Fibroblast of skin of back (primary cell): Measurements from ENCODE around the gene KHNYN.
"Not testable (repeated sequence)": the region's sequence is repeated elsewhere in the genome, so short reads cannot be mapped to it uniquely, and the experiment has no call there.

Source experiments
- DNase-seq: peaks from one replicate; pipeline ENCODE4 v3.0.0-alpha.2; 2013

The KHNYN gene

GRCh38 chr14:24439257-24439656 is 9.5 kb downstream of the KHNYN start:
- no peak for DNase-seq

GRCh38 chr14:24439830-24440605 is 10.3 kb downstream of the KHNYN start:
- DNase-seq, result no peak

GRCh38 chr14:24440606-24441399 is 11.0 kb downstream of the KHNYN start:
- no peak for DNase-seq

- no peak for DNase-seq
These were observed 11.7 kb downstream of the KHNYN start for GRCh38 chr14:24441485-24441884.

- no peak for DNase-seq
These were observed 12.1 kb downstream of the KHNYN start for GRCh38 chr14:24441904-24442239.

GRCh38 chr14:24442240-24443052 is 12.7 kb downstream of the KHNYN start, which contains the start of gene SDR39U1:
SDR39U1 (minus strand) TSS chr14:24442776; CDS start chr14:24442769, 7 bp downstream.
- DNase-seq, result peak; percentile 99

- DNase-seq, result peak; percentile 4
These were observed 13.4 kb downstream of the KHNYN start for GRCh38 chr14:24443053-24443665.

GRCh38 chr14:24450828-24451227 is 21.1 kb downstream of the KHNYN start:
- DNase-seq, result not testable (repeated sequence)

- peak; percentile 8 for DNase-seq
These were observed 27.2 kb downstream of the KHNYN start for GRCh38 chr14:24456980-24457379.

GRCh38 chr14:24458736-24459135 is 29.0 kb downstream of the KHNYN start:
- no peak for DNase-seq

- no peak for DNase-seq
These were observed 29.6 kb downstream of the KHNYN start for GRCh38 chr14:24459331-24459730.

GRCh38 chr14:24461336-24461735 is 31.6 kb downstream of the KHNYN start:
- peak; percentile 9 for DNase-seq

- no peak for DNase-seq
These were observed 33.5 kb downstream of the KHNYN start for GRCh38 chr14:24463017-24463883.

GRCh38 chr14:24463884-24464785 is 34.4 kb downstream of the KHNYN start:
- DNase-seq, result no peak

GRCh38 chr14:24465368-24465767 is 35.6 kb downstream of the KHNYN start:
- DNase-seq, result no peak

GRCh38 chr14:24465805-24466204 is 36.1 kb downstream of the KHNYN start:
- DNase-seq, result no peak

GRCh38 chr14:24470450-24470849 is 40.7 kb downstream of the KHNYN start:
- not testable (repeated sequence) for DNase-seq

- no peak for DNase-seq
These were observed 43.5 kb downstream of the KHNYN start for GRCh38 chr14:24473211-24473610.

GRCh38 chr14:24475261-24475660 is 45.5 kb downstream of the KHNYN start:
- no peak for DNase-seq

- DNase-seq, result not testable (repeated sequence)
These were observed 50.2 kb downstream of the KHNYN start for GRCh38 chr14:24479999-24480398.
